ENCODE results near the gene CORO2A.
"Not testable (repeated sequence)": the region's sequence is repeated elsewhere in the genome, so short reads cannot be mapped to it uniquely, and the experiment has no call there.

CORO2A gene

GRCh38 chr9:98190757-98191105 lies 1.7 kb downstream of the CORO2A start:
- DNase-seq (ENCODE audit: low spot score): no peak

- DNase-seq (ENCODE audit: low spot score): no peak
Measured at GRCh38 chr9:98189412-98189811, 3.0 kb downstream of the CORO2A start.

GRCh38 chr9:98187926-98188325 lies 4.5 kb downstream of the CORO2A start:
- DNase-seq (ENCODE audit: low spot score): no peak

GRCh38 chr9:98186236-98186635 lies 6.2 kb downstream of the CORO2A start:
- DNase-seq (ENCODE audit: low spot score): no peak

GRCh38 chr9:98185611-98186171 lies 6.7 kb downstream of the CORO2A start:
- DNase-seq (ENCODE audit: low spot score): no peak

- no peak for DNase-seq (ENCODE audit: low spot score)
Measured at GRCh38 chr9:98185021-98185567, 7.3 kb downstream of the CORO2A start.

- DNase-seq (ENCODE audit: low spot score): no peak
Measured at GRCh38 chr9:98184326-98184725, 8.1 kb downstream of the CORO2A start.

- no peak for DNase-seq (ENCODE audit: low spot score)
Measured at GRCh38 chr9:98182889-98183599, 9.4 kb downstream of the CORO2A start.

GRCh38 chr9:98182069-98182820 lies 10.2 kb downstream of the CORO2A start:
- no peak for DNase-seq (ENCODE audit: low spot score)

- DNase-seq (ENCODE audit: low spot score): no peak
Measured at GRCh38 chr9:98181746-98182068, 10.7 kb downstream of the CORO2A start.

GRCh38 chr9:98180996-98181395 lies 11.4 kb downstream of the CORO2A start:
- DNase-seq (ENCODE audit: low spot score): no peak

- DNase-seq (ENCODE audit: low spot score): no peak
Measured at GRCh38 chr9:98178874-98179850, 13.3 kb downstream of the CORO2A start.

- DNase-seq (ENCODE audit: low spot score): no peak
Measured at GRCh38 chr9:98176391-98177259, 15.8 kb downstream of the CORO2A start.

GRCh38 chr9:98175762-98176161 lies 16.7 kb downstream of the CORO2A start:
- DNase-seq (ENCODE audit: low spot score): no peak

GRCh38 chr9:98175028-98175569 lies 17.3 kb downstream of the CORO2A start:
- no peak for DNase-seq (ENCODE audit: low spot score)

- DNase-seq (ENCODE audit: low spot score): not testable (repeated sequence)
Measured at GRCh38 chr9:98174502-98174918, 17.9 kb downstream of the CORO2A start.

GRCh38 chr9:98173181-98173580 lies 19.3 kb downstream of the CORO2A start:
- DNase-seq (ENCODE audit: low spot score): no peak

- DNase-seq (ENCODE audit: low spot score): no peak
Measured at GRCh38 chr9:98172604-98173003, 19.8 kb downstream of the CORO2A start.

GRCh38 chr9:98171176-98171925 lies 21.1 kb downstream of the CORO2A start:
- no peak for DNase-seq (ENCODE audit: low spot score)

- peak; percentile 52 for DNase-seq (ENCODE audit: low spot score)
Measured at GRCh38 chr9:98168941-98169488, 23.4 kb downstream of the CORO2A start.

All from CD4-positive, alpha-beta T cell treated with Interleukin-6 at 100 ng/mL for 8 hours (primary cell).